Measurements from ENCODE around the gene UNC13C.

DNA sequence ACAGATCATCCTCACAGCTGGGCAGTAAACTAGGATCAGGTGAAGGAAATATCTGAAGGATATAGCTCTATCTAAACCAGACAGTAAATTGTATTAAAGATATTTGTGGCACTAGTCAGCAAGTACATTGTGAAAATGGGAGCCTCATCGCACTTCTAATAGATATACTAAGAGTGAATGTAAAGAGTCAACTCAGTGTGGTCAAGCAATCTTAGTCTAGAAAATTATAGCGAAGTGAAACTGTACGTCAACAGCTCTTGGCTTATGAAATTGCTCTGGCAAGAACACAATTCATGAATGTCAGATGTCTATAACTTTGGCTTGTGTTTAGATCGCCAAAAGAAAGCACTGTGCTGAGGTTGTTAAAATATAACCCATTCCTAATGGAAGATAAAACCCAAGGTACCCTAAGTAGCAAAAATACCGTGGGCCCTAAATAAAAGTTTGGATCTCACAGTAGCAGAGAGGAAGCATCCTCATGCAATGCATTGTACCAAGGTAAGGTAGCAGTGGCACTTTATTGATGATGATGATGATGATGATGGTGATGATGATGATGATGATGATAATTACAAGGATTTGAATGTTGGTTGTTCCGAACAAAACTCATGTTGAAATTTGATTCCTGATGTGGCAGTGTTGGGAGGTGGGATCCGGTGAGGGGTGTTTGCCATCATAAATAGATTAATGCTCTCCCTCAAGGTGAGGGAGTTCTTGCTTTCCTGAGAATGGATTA, 228.5 kb downstream of the UNC13C start:
- TF ChIP-seq POLR2A (IDR thresholded peaks at IDR 0.05; ENCODE audit: insufficient read depth in 1 of 2, low read depth in 2 of 2, low read length in 2 of 2): no peak
- TF ChIP-seq, protein P1, sequence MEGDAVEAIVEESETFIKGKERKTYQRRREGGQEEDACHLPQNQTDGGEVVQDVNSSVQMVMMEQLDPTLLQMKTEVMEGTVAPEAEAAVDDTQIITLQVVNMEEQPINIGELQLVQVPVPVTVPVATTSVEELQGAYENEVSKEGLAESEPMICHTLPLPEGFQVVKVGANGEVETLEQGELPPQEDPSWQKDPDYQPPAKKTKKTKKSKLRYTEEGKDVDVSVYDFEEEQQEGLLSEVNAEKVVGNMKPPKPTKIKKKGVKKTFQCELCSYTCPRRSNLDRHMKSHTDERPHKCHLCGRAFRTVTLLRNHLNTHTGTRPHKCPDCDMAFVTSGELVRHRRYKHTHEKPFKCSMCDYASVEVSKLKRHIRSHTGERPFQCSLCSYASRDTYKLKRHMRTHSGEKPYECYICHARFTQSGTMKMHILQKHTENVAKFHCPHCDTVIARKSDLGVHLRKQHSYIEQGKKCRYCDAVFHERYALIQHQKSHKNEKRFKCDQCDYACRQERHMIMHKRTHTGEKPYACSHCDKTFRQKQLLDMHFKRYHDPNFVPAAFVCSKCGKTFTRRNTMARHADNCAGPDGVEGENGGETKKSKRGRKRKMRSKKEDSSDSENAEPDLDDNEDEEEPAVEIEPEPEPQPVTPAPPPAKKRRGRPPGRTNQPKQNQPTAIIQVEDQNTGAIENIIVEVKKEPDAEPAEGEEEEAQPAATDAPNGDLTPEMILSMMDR (CRISPR knock-in tag; IDR thresholded peaks at IDR 0.05): no peak
